Bone marrow (tissue), 2 donors: Measurements from ENCODE around the gene MTA3.
"Not testable (repeated sequence)": the region's sequence is repeated elsewhere in the genome, so short reads cannot be mapped to it uniquely, and the experiment has no call there.

ENCODE experiments used
- DNase-seq, 2 donors: peaks; one replicate each; lab custom pipeline; 2025; lab: John Stamatoyannopoulos, UW

The MTA3 gene

GRCh38 chr2:42613281-42614064 lies 45.0 kb downstream of the MTA3 start:
- DNase-seq, result no peak

GRCh38 chr2:42614838-42615237 lies 46.4 kb downstream of the MTA3 start:
- DNase-seq, result no peak

- no peak for DNase-seq
These were observed 49.7 kb downstream of the MTA3 start for GRCh38 chr2:42618116-42618515.

GRCh38 chr2:42618972-42619371 lies 50.5 kb downstream of the MTA3 start:
- DNase-seq, result no peak

GRCh38 chr2:42621626-42622025 lies 53.2 kb downstream of the MTA3 start:
- not testable (repeated sequence) for DNase-seq

- no peak for DNase-seq
These were observed 54.7 kb downstream of the MTA3 start for GRCh38 chr2:42622943-42623676.

GRCh38 chr2:42624047-42624446 lies 55.6 kb downstream of the MTA3 start:
- no peak for DNase-seq

- not testable (repeated sequence) for DNase-seq
These were observed 59.6 kb downstream of the MTA3 start for GRCh38 chr2:42628024-42628423.

GRCh38 chr2:42636934-42637333 lies 68.5 kb downstream of the MTA3 start:
- DNase-seq, result no peak

GRCh38 chr2:42638080-42638784 lies 69.8 kb downstream of the MTA3 start:
- DNase-seq, result no peak

GRCh38 chr2:42639340-42640077 lies 71.1 kb downstream of the MTA3 start:
- no peak for DNase-seq

- DNase-seq, result no peak
These were observed 71.8 kb downstream of the MTA3 start for GRCh38 chr2:42640261-42640660.

- not testable (repeated sequence) for DNase-seq
These were observed 73.9 kb downstream of the MTA3 start for GRCh38 chr2:42642371-42642770.

- no peak for DNase-seq
These were observed 77.1 kb downstream of the MTA3 start for GRCh38 chr2:42645551-42645950.

GRCh38 chr2:42648796-42649195 lies 80.4 kb downstream of the MTA3 start:
- DNase-seq, result no peak

- DNase-seq, result no peak
These were observed 82.6 kb downstream of the MTA3 start for GRCh38 chr2:42651057-42651456.

GRCh38 chr2:42652086-42652485 lies 83.7 kb downstream of the MTA3 start:
- no peak for DNase-seq

GRCh38 chr2:42653039-42653438 lies 84.6 kb downstream of the MTA3 start:
- DNase-seq, result no peak

GRCh38 chr2:42653908-42654445 lies 85.5 kb downstream of the MTA3 start:
- no peak for DNase-seq

- DNase-seq, result no peak
These were observed 89.9 kb downstream of the MTA3 start for GRCh38 chr2:42658306-42658705.

- no peak for DNase-seq
These were observed 91.2 kb downstream of the MTA3 start for GRCh38 chr2:42659609-42660008.
